H1 (cell line): ENCODE data around the gene SCN10A. TPM values are rescaled to one million over a fixed set of nuclear protein-coding genes. Genes with fewer than 3 reads are reported as not detected.

Source experiments
- CTCF ChIA-PET: fragments of 300-600 bp; sonication (Branson Sonifier 250); formaldehyde crosslinking; loops from one replicate; lab custom pipeline; 2021; ENCODE audit not compliant: partially characterized antibody; lab: Charles Lee
- POLR2A ChIA-PET: fragments of 300-600 bp; sonication (Branson Sonifier 250); formaldehyde crosslinking; loops from one replicate; lab custom pipeline; 2021; ENCODE audit warnings: inconsistent platforms; ENCODE audit not compliant: partially characterized antibody; lab: Charles Lee
- DNase-seq, 2 experiments: peaks; one replicate each; pipeline versions ENCODE4 v3.0.0 to v3.0.0-alpha.2; 2010 to 2022; ENCODE audit warnings: low spot score in 2 of 2, low read depth in 1 of 2, mixed read lengths in 1 of 2
- FAIRE-seq: peaks from 2 replicates; lab custom pipeline; 2011; peaks lifted over from hg19 to GRCh38; lab: Jason Lieb, UNC
- H2AFZ ChIP-seq: 2 replicates; pipeline ENCODE4 v1.8.1; 2012; ENCODE audit warnings: low read length, inconsistent platforms
- H2AK5ac ChIP-seq: 2 replicates; pipeline ENCODE4 v1.6.1; 2013; ENCODE audit warnings: low read depth, low read length
- H2BK120ac ChIP-seq: replicated peaks from 2 replicates; pipeline ENCODE3; 2013; ENCODE audit warnings: low read depth, low read length, inconsistent platforms
- H2BK12ac ChIP-seq: 2 replicates; pipeline ENCODE4 v1.6.1; 2013; ENCODE audit warnings: low read depth, low read length
- H2BK15ac ChIP-seq: 2 replicates; pipeline ENCODE4 v1.6.1; 2013; ENCODE audit warnings: low read length
- H2BK20ac ChIP-seq: 2 replicates; pipeline ENCODE4 v1.6.1; 2013; ENCODE audit warnings: low read length
- H2BK5ac ChIP-seq: 2 replicates; pipeline ENCODE4 v1.6.1; 2013; ENCODE audit warnings: low read depth, low read length
- H3K14ac ChIP-seq: 2 replicates; pipeline ENCODE4 v1.6.1; 2013; ENCODE audit warnings: inconsistent platforms; ENCODE audit not compliant: insufficient read length
- H3K18ac ChIP-seq: 2 replicates; pipeline ENCODE4 v1.6.1; 2013; ENCODE audit warnings: low read length; ENCODE audit errors: extremely low read depth
- H3K23ac ChIP-seq: 2 replicates; pipeline ENCODE4 v1.6.1; 2013; ENCODE audit warnings: inconsistent platforms; ENCODE audit not compliant: insufficient read length
- H3K23me2 ChIP-seq: 2 replicates; pipeline ENCODE4 v1.6.1; 2013; ENCODE audit warnings: low read depth, low read length
- H3K27ac ChIP-seq: 2 replicates; pipeline ENCODE4 v1.6.1; 2011; ENCODE audit warnings: low read depth, low read length, inconsistent platforms
- H3K27me3 ChIP-seq, 4 experiments: replicated peaks in 1 of 4; 1 replicate in 1 of 4; 2 replicates in 3 of 4; pipeline versions ENCODE4 v1.6.1 to v1.8.1; 2011 to 2013; ENCODE audit warnings: low read length in 3 of 4, mild to moderate bottlenecking in 3 of 4, inconsistent platforms in 2 of 4, mixed read lengths in 2 of 4, moderate library complexity in 1 of 4; ENCODE audit not compliant: control insufficient read depth in 3 of 4, insufficient read depth in 3 of 4; ENCODE audit errors: extremely low read depth in 1 of 4
- H3K36me3 ChIP-seq, 4 experiments: 2 replicates each; pipeline versions ENCODE4 v1.6.1 to v1.8.1; 2011 to 2013; ENCODE audit warnings: mild to moderate bottlenecking in 4 of 4, low read length in 3 of 4, moderate library complexity in 2 of 4, control low read depth in 1 of 4, inconsistent platforms in 1 of 4; ENCODE audit not compliant: insufficient read depth in 4 of 4, control insufficient read depth in 2 of 4
- H3K4ac ChIP-seq: replicated peaks from 2 replicates; pipeline ENCODE3; 2013; ENCODE audit warnings: low read length, low read depth, mixed read lengths, inconsistent platforms; ENCODE audit not compliant: insufficient read length
- H3K4me1 ChIP-seq, 4 experiments: replicated peaks in 1 of 4; 1 replicate in 1 of 4; 2 replicates in 3 of 4; pipeline versions ENCODE4 v1.6.1 to v1.8.1; 2011 to 2013; ENCODE audit warnings: low read length in 3 of 4, inconsistent platforms in 2 of 4, mixed read lengths in 1 of 4; ENCODE audit not compliant: insufficient read depth in 4 of 4, control insufficient read depth in 3 of 4
- H3K4me2 ChIP-seq, 2 experiments: 2 replicates each; pipeline versions ENCODE4 v1.6.1 to v1.8.1; 2011 to 2013; ENCODE audit warnings: low read depth in 2 of 2, low read length in 2 of 2, control low read depth in 1 of 2, inconsistent platforms in 1 of 2, mild to moderate bottlenecking in 1 of 2; ENCODE audit not compliant: insufficient read depth in 1 of 2
- H3K4me3 ChIP-seq, 4 experiments: fragments of 200-600, 300-600 bp in 1 of 4; sonication (generic), shearing (Covaris generic), sonication (Bioruptor Twin) in 1 of 4; 2 replicates each; pipeline versions ENCODE4 v1.5.1 to v1.8.1; 2011 to 2016; ENCODE audit warnings: low read length in 4 of 4, low read depth in 3 of 4, control low read depth in 2 of 4, inconsistent platforms in 2 of 4, mild to moderate bottlenecking in 2 of 4, mixed read lengths in 1 of 4, moderate library complexity in 1 of 4; ENCODE audit not compliant: insufficient read depth in 2 of 4; ENCODE audit errors: extremely low read depth in 1 of 4
- H3K56ac ChIP-seq: replicated peaks from 2 replicates; pipeline ENCODE3; 2013; ENCODE audit warnings: low read depth, mild to moderate bottlenecking, mixed read lengths, low read length, inconsistent platforms; ENCODE audit not compliant: insufficient read length
- H3K79me1 ChIP-seq: 2 replicates; pipeline ENCODE4 v1.6.1; 2013; ENCODE audit warnings: low read depth, low read length, control low read depth
- H3K79me2 ChIP-seq, 2 experiments: 2 replicates each; pipeline versions ENCODE4 v1.6.1 to v1.8.1; 2012 to 2013; ENCODE audit warnings: low read length in 2 of 2, mild to moderate bottlenecking in 2 of 2, inconsistent platforms in 1 of 2; ENCODE audit not compliant: insufficient read depth in 2 of 2, control insufficient read depth in 1 of 2
- H3K9ac ChIP-seq, 4 experiments: replicated peaks in 1 of 4; 1 replicate in 1 of 4; 2 replicates in 3 of 4; pipeline versions ENCODE4 v1.6.1 to v1.8.1; 2011 to 2013; ENCODE audit warnings: low read depth in 3 of 4, low read length in 3 of 4, control low read depth in 2 of 4, mild to moderate bottlenecking in 2 of 4, moderate library complexity in 2 of 4, inconsistent platforms in 1 of 4; ENCODE audit errors: extremely low read depth in 1 of 4
- H3K9me3 ChIP-seq, 2 experiments: 2 replicates each; pipeline versions ENCODE4 v1.6.1 to v1.8.1; 2012 to 2013; ENCODE audit warnings: mild to moderate bottlenecking in 2 of 2, moderate library complexity in 2 of 2, control low read depth in 1 of 2, inconsistent platforms in 1 of 2, low read depth in 1 of 2, low read length in 1 of 2, mixed read lengths in 1 of 2; ENCODE audit not compliant: insufficient read depth in 2 of 2
- H4K20me1 ChIP-seq, 2 experiments: replicated peaks in 1 of 2; 2 replicates each; pipeline versions ENCODE3 to v1.8.1; 2011 to 2013; ENCODE audit warnings: inconsistent platforms in 2 of 2, low read length in 2 of 2, mild to moderate bottlenecking in 1 of 2; ENCODE audit not compliant: insufficient read depth in 2 of 2, control insufficient read depth in 1 of 2
- H4K5ac ChIP-seq: 2 replicates; pipeline ENCODE4 v1.6.1; 2013; ENCODE audit warnings: low read length, low read depth, mixed read lengths, inconsistent platforms; ENCODE audit not compliant: insufficient read length
- H4K8ac ChIP-seq: 2 replicates; pipeline ENCODE4 v1.8.0; 2013; ENCODE audit warnings: mild to moderate bottlenecking, moderate library complexity, low read length, inconsistent platforms; ENCODE audit not compliant: insufficient read depth; ENCODE audit errors: extremely low read depth
- H4K91ac ChIP-seq: replicated peaks from 2 replicates; pipeline ENCODE3; 2013; ENCODE audit warnings: low read length, mixed read lengths, inconsistent platforms; ENCODE audit not compliant: insufficient read length
- CTBP2 ChIP-seq: IDR thresholded peaks from 2 replicates; pipeline ENCODE4 v1.7.0; 2011; ENCODE audit warnings: borderline replicate concordance, mild to moderate bottlenecking, moderate library complexity, mixed read lengths, low read length; ENCODE audit not compliant: insufficient read depth, insufficient read length
- EGR1 ChIP-seq: IDR thresholded peaks from 2 replicates; pipeline ENCODE4 v1.6.1; 2011; ENCODE audit warnings: low read depth, low read length, borderline replicate concordance
- HDAC6 ChIP-seq: IDR thresholded peaks from one replicate; pipeline ENCODE4 v1.7.1; 2012; ENCODE audit warnings: low read depth, mild to moderate bottlenecking, inconsistent platforms, low read length, moderate library complexity
- JUN ChIP-seq: IDR thresholded peaks from 2 replicates; pipeline ENCODE4 v1.6.1; 2011; ENCODE audit warnings: low read depth, mild to moderate bottlenecking, improper control_type of control experiment, low read length
- KDM4A ChIP-seq: IDR thresholded peaks from one replicate; pipeline ENCODE4 v1.7.1; 2012; ENCODE audit warnings: low read depth, mild to moderate bottlenecking, moderate library complexity, low read length, inconsistent platforms; ENCODE audit not compliant: severe bottlenecking
- RAD21 ChIP-seq, 2 experiments: IDR thresholded peaks in 1 of 2; conservative IDR thresholded peaks in 1 of 2; 2 replicates each; pipeline ENCODE4 v1.6.1; 2011; ENCODE audit warnings: low read depth in 2 of 2, low read length in 2 of 2, improper control_type of control experiment in 1 of 2, inconsistent platforms in 1 of 2, mild to moderate bottlenecking in 1 of 2, moderate library complexity in 1 of 2
- RBBP5 ChIP-seq: IDR thresholded peaks from 2 replicates; pipeline ENCODE4 v1.7.1; 2012; ENCODE audit warnings: low read depth, mild to moderate bottlenecking, inconsistent platforms, low read length, moderate library complexity, borderline replicate concordance
- SP4 ChIP-seq: IDR thresholded peaks from 2 replicates; pipeline ENCODE4 v1.6.1; 2012; ENCODE audit warnings: low read length, inconsistent platforms
- SRF ChIP-seq: IDR thresholded peaks from 2 replicates; pipeline ENCODE4 v1.6.1; 2011; ENCODE audit warnings: mild to moderate bottlenecking, low read depth, low read length, moderate library complexity
- WGBS, 2 experiments: shearing (Covaris generic) in 1 of 2; methylation state at CpG; one replicate each; pipeline versions ENCODE4 v1.1.6 to v1.1.7; 2013 to 2015; ENCODE audit warnings: low lambda C conversion rate in 2 of 2, mixed read lengths in 2 of 2, inconsistent platforms in 1 of 2, low coverage in 1 of 2, missing lambda C conversion rate in 1 of 2; ENCODE audit not compliant: insufficient replicate concordance in 2 of 2, insufficient coverage in 1 of 2, insufficient read length in 1 of 2; ENCODE audit errors: extremely low coverage in 1 of 2, missing lambda C conversion rate in 1 of 2; 5-methylcytosine and 5-hydroxymethylcytosine counted together
- polyA plus RNA-seq, 7 experiments: library from polyadenylated mRNA; depleted of rRNA in 3 of 7; stranded (reverse) in 5 of 7; unstranded in 2 of 7; fragments of >200 nt in 5 of 7; fragments of 200-250 nt in 2 of 7; gene quantifications; 1 replicate in 5 of 7; 2 replicates in 1 of 7; 4 replicates in 1 of 7; pipeline versions ENCODE4 v1.2.1 to v1.2.3, GENCODE V29; 2011 to 2013; ENCODE audit warnings: missing spikeins in 2 of 7, mixed read lengths in 2 of 7
- total RNA-seq: library from RNA; stranded (reverse); fragmentation: NEBNext Ultra II Directional; extraction: Animal tissue kit (Norgen Biotek cat#: 25700); gene quantifications from 2 replicates; pipeline ENCODE4 v1.2.1, GENCODE V29; 2021
- TF ChIP-seq, protein P1 (sequence below): IDR thresholded peaks from 2 replicates; pipeline ENCODE4 v1.6.1; 2012; ENCODE audit warnings: inconsistent platforms
- TF ChIP-seq, protein P2 (sequence below): IDR thresholded peaks from 2 replicates; pipeline ENCODE4 v1.6.1; 2011; ENCODE audit warnings: low read length, improper control_type of control experiment

The SCN10A gene
- total and polyA plus RNA-seq, 2 of the 8 experiments (the other 6 are each of a cell fraction or from before 2014, with no cell fraction given): not detected

DNA sequence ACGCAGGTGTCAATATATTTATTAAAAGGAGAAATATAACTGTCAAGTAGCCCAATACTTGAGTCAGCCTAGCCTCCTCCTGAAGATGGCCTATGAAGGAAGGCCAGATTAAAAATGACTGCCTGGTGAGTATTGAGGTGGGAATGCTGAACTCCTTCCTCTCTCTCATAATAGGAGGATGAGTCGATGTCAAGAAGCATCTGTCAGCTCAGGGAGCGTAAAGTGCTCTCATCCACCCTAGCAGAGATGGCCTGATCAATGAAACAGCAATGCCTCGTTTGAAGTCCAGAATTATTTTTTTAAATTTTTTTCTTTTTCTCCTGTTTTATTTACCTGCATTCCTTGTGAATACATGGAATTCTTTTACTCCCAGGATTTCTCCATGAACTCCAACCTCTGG is 58.3 kb downstream of the SCN10A start:
- Histone ChIP-seq H4K5ac (no peak overlapping the region), H3K23ac (no peak overlapping the region), H3K18ac (no peak overlapping the region), H4K8ac (no peak overlapping the region), H4K20me1 (no peaks in the 10 kb centered on the region), H3K79me2 (no peaks in the 10 kb centered on the region), H3K36me3 (no peaks in the 10 kb centered on the region), H3K9ac (no peak overlapping the region), H3K4me1 (no peaks in the 10 kb centered on the region), H3K9me3 (peaks cover 4 to 7% of the 10 kb centered on the region in 2 experiments; a peak in 3 of 4 replicates), H3K79me1 (no peaks in the 10 kb centered on the region), H2BK20ac (no peak overlapping the region), H2BK15ac (no peak overlapping the region), H2AK5ac (no peak overlapping the region), H4K91ac (no peak overlapping the region), H3K27me3 (no peaks in the 10 kb centered on the region; a peak in 1 of 7 replicates), H3K4me2 (no peak overlapping the region), H2BK12ac (no peak overlapping the region), H3K27ac (no peak overlapping the region), H3K14ac (no peak overlapping the region), H3K4me3 (no peak overlapping the region), H2AFZ (no peak overlapping the region), H3K56ac (no peak overlapping the region), H3K23me2 (no peaks in the 10 kb centered on the region), H2BK120ac (no peak overlapping the region), H2BK5ac (no peak overlapping the region), H3K4ac (no peak overlapping the region)
- FAIRE-seq (no peak), DNase-seq (no peak)
- 65% methylated on average over 4 of the region's 4 CpGs; no CpG with 5 or more reads in 1 of the 2 experiments for WGBS, 2 experiments
- ChIA-PET POLR2A (no interaction called here), CTCF (interaction anchor here (1.1 to 4.2 kb wide), 4 partner anchors 15 to 242 kb away, joined by 3 to 18 read pairs (median 4); no protein-coding TSS in a partner anchor)
- TF ChIP-seq RBBP5 (no peak), RAD21 (IDR thresholded peaks at IDR 0.05 in 1 of 2, conservative IDR thresholded peaks at IDR 0.05 in 1 of 2; ENCODE audit: low read depth in 2 of 2, low read length in 2 of 2) (no peak), SRF (no peak), SP4 (no peak), HDAC6 (no peak), EGR1 (no peak), KDM4A (no peak), JUN (no peak), CTBP2 (no peak)
- TF ChIP-seq, protein P1, sequence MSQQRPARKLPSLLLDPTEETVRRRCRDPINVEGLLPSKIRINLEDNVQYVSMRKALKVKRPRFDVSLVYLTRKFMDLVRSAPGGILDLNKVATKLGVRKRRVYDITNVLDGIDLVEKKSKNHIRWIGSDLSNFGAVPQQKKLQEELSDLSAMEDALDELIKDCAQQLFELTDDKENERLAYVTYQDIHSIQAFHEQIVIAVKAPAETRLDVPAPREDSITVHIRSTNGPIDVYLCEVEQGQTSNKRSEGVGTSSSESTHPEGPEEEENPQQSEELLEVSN: no peak
- TF ChIP-seq, protein P2, sequence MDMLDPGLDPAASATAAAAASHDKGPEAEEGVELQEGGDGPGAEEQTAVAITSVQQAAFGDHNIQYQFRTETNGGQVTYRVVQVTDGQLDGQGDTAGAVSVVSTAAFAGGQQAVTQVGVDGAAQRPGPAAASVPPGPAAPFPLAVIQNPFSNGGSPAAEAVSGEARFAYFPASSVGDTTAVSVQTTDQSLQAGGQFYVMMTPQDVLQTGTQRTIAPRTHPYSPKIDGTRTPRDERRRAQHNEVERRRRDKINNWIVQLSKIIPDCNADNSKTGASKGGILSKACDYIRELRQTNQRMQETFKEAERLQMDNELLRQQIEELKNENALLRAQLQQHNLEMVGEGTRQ: no peak
